Body of pancreas (tissue), 4 donors: ENCODE data around the gene UBA1.

ENCODE experiments used
- CTCF ChIP-seq, 7 experiments: fragments of 450-650 bp in 4 of 7; fragments of 200-600 bp in 3 of 7; sonication (generic) in 3 of 7; IDR thresholded peaks; one replicate each; pipeline ENCODE4 v1.5.1; 2016 to 2019; ENCODE audit warnings: antibody characterized with exemption in 7 of 7
- POLR2A ChIP-seq, 3 donors: fragments of 450-650 bp; IDR thresholded peaks; one replicate each; pipeline ENCODE4 v1.6.1; 2016; ENCODE audit warnings: antibody characterized with exemption in 3 of 3, mild to moderate bottlenecking in 2 of 3

DNA sequence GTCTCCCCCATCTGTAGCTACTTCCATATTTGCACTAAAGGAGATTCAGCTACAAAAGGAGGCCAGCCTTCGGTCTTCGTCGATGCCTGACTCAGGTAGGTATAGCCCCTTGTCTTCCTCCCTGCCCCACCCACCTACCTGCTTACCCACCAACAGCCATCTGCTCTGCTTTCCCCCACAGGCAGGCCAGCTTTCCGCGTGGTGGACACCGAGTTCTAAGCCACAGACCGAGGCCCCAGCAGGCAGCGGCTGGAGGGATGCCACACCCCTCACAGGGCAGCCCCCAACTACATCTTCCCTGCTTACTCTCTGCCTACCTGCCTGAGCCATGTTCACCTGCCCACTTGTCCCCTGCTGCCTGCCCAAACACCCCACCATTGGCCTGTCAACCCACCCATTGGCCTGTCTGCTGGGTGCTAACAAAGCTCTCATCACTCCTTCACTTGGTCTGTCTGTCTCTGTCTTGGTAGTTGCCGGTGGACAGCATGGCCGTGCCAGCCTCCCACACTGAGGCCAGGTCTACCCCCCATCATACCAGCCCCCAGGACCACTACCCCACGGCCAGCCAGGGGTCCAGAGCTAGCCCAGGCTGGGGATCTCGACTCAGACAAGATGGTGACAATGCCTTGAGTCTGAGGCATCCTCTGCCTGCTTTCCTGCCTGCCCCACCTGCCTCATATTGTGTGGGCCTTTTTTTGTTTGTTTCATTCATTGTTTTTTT is 35.1 kb downstream of the UBA1 start:
- TF ChIP-seq CTCF (IDR thresholded peaks at IDR 0.05), result no peak
- no peak for TF ChIP-seq POLR2A (IDR thresholded peaks at IDR 0.05)
